Pancreas (tissue), 10 donors: ENCODE data around the gene FIP1L1. TPM values are rescaled to one million over a fixed set of nuclear protein-coding genes. Genes with fewer than 3 reads are reported as not detected.

Experiments used
- ATAC-seq, 4 donors: fragments of 200-7000 bp; cut with Tn5 transposase; one replicate each; pipeline versions ENCODE4 v1.8.0 to v1.9.1; 2020; ENCODE audit warnings: mild to moderate bottlenecking in 4 of 4, moderate library complexity in 4 of 4
- DNase-seq, 6 donors: peaks; one replicate each; pipeline ENCODE4 v3.0.0-alpha.2; 2020
- FAIRE-seq: peaks from 2 replicates; lab custom pipeline; 2012; peaks lifted over from hg19 to GRCh38; lab: Jason Lieb, UNC
- H3K27ac ChIP-seq, 4 donors: fragments of 200-600 bp; sonication (generic); 1 replicate in 3 of 4; 2 replicates in 1 of 4; pipeline versions ENCODE4 v1.5.0 to v1.8.0; 2020
- H3K27me3 ChIP-seq, 4 donors: fragments of 200-600 bp; one replicate each; pipeline ENCODE4 v1.8.0; 2021
- H3K36me3 ChIP-seq, 3 donors: fragments of 200-600 bp; sonication (generic) in 1 of 3; one replicate each; pipeline versions ENCODE4 v1.5.0 to v1.8.0; 2020 to 2021
- H3K4me1 ChIP-seq, 3 donors: fragments of 200-600 bp; one replicate each; pipeline ENCODE4 v1.8.0; 2021
- H3K4me3 ChIP-seq, 4 donors: fragments of 200-600 bp; sonication (generic) in 2 of 4; one replicate each; pipeline versions ENCODE4 v1.5.0 to v1.8.0; 2020 to 2021
- H3K9me3 ChIP-seq, 4 donors: fragments of 200-600 bp; one replicate each; pipeline ENCODE4 v1.8.0; 2021
- CTCF ChIP-seq, 4 donors: fragments of 200-600 bp; sonication (generic) in 3 of 4; IDR thresholded peaks; one replicate each; pipeline versions ENCODE4 v1.5.0 to v1.8.0; 2021; ENCODE audit warnings: antibody characterized with exemption in 4 of 4
- WGBS, 2 donors: extraction: QIAGEN DNeasy Blood & Tissue Kit; methylation state at CpG; one replicate each; pipeline ENCODE4 v1.1.7; 2013; 5-methylcytosine and 5-hydroxymethylcytosine counted together
- intact Hi-C, 3 donors: fragments of 100-400 bp; cut with DNase I; formaldehyde crosslinking; loops; one replicate each; pipeline versions ENCODE4 v1.11.1 to v1.14.2; 2022
- polyA plus RNA-seq, 2 donors: library from polyadenylated mRNA; stranded (reverse); fragments of 200-250 nt; gene quantifications; one replicate each; pipeline ENCODE4 v1.2.3, GENCODE V29; 2013
- total RNA-seq, 6 donors: library from RNA; stranded (reverse); fragmentation: NEBNext Ultra II Directional in 4 of 6; extraction: Animal tissue kit (Norgen Biotek cat#: 25700) in 4 of 6; gene quantifications; one replicate each; pipeline versions ENCODE4 v1.2.1 to v1.2.4, GENCODE V29; 2021 to 2023
- donor health status: healthy with polysubstance abuse.
- donor health status: DM: no; HTN: no; CAD: no; lungs with moderate emphysema.
- donor health status: DM: no; HTN: no; CAD: no.
- donor health status: control.
- donor health status: control.
- donor health status: Bipolar disorder and iron deficiency.
- donor health status: DM: yes; HTN: yes; CAD: no.
- donor health status: DM: no; HTN: no; CAD: no.
- donor health status: DM: no; HTN: no; CAD: no.
- donor health status: DM: yes; HTN: yes; CAD: no.

FIP1L1 gene
- total and polyA plus RNA-seq, 8 donors: 10.0 to 27.8 (median 18.0) TPM

- Histone ChIP-seq H3K27ac (no peak overlapping the region), H3K9me3 (no peaks in the 10 kb centered on the region), H3K4me1 (peaks cover 0 to 2% (median 0%) of the 10 kb centered on the region in 3 donors), H3K27me3 (no peaks in the 10 kb centered on the region), H3K4me3 (no peak overlapping the region), H3K36me3 (peaks cover 0 to 39% (median 0%) of the 10 kb centered on the region in 3 donors)
- ATAC-seq: no peak
- no peak for FAIRE-seq
- intact Hi-C loops: no loop called here
- no peak for TF ChIP-seq CTCF (IDR thresholded peaks at IDR 0.05)
- DNase-seq: no peak
- WGBS, 2 donors: 94 to 97% methylated on average over 5 of the region's 5 CpGs
Observed at GRCh38 chr4:53479736-53480525, 102.5 kb downstream of the FIP1L1 start.

GRCh38 chr4:53480909-53481308, 103.5 kb downstream of the FIP1L1 start:
- Histone ChIP-seq H3K9me3 (no peaks in the 10 kb centered on the region), H3K27ac (no peak overlapping the region), H3K4me1 (no peaks in the 10 kb centered on the region), H3K27me3 (no peaks in the 10 kb centered on the region), H3K4me3 (no peak overlapping the region), H3K36me3 (peaks cover 0 to 30% (median 0%) of the 10 kb centered on the region in 3 donors)
- WGBS, 2 donors: 94 to 99% methylated on average over 2 of the region's 2 CpGs
- no peak for TF ChIP-seq CTCF (IDR thresholded peaks at IDR 0.05)
- intact Hi-C loops: no loop called here
- no peak for DNase-seq
- no peak for ATAC-seq
- no peak for FAIRE-seq

GRCh38 chr4:53481586-53481985, 104.1 kb downstream of the FIP1L1 start:
- Histone ChIP-seq H3K36me3 (peaks cover 0 to 23% (median 0%) of the 10 kb centered on the region in 3 donors), H3K4me3 (no peak overlapping the region), H3K4me1 (no peaks in the 10 kb centered on the region), H3K27me3 (no peaks in the 10 kb centered on the region), H3K9me3 (no peaks in the 10 kb centered on the region), H3K27ac (no peak overlapping the region)
- WGBS, 2 donors: 95 to 98% methylated on average over 8 of the region's 8 CpGs
- intact Hi-C loops: no loop called here
- TF ChIP-seq CTCF (IDR thresholded peaks at IDR 0.05): no peak
- DNase-seq (peak in 1 of 6 donors; percentile 57), ATAC-seq (no peak), FAIRE-seq (no peak)

- no peak for DNase-seq
- H3K36me3 ChIP-seq: peaks cover 0 to 20% (median 0%) of the 10 kb centered on the region in 3 donors
- FAIRE-seq: no peak
- intact Hi-C loops: no loop called here
- no peak for TF ChIP-seq CTCF (IDR thresholded peaks at IDR 0.05)
- WGBS, 2 donors: 95 to 97% methylated on average over 1 of the region's 1 CpG
- ATAC-seq: no peak
- no peaks in the 10 kb centered on the region for H3K27me3 ChIP-seq
- H3K4me3 ChIP-seq: no peak overlapping the region
- no peaks in the 10 kb centered on the region for H3K4me1 ChIP-seq
- no peaks in the 10 kb centered on the region for H3K9me3 ChIP-seq
- no peak overlapping the region for H3K27ac ChIP-seq
Observed at GRCh38 chr4:53483250-53483649, 105.8 kb downstream of the FIP1L1 start.
